Ovary (tissue), 3 donors: Measurements from ENCODE around the gene OSBPL1A.

Experiments
- CTCF ChIP-seq, 3 donors: fragments of 450-650 bp in 2 of 3; fragments of 200-600 bp in 1 of 3; IDR thresholded peaks; one replicate each; pipeline versions ENCODE4 v1.5.1 to v1.8.0; 2016 to 2022; ENCODE audit warnings: antibody characterized with exemption in 3 of 3, mild to moderate bottlenecking in 1 of 3
- EP300 ChIP-seq: sonication (generic); formaldehyde crosslinking; IDR thresholded peaks from one replicate; pipeline ENCODE4 v1.6.1; 2017; ENCODE audit warnings: antibody characterized with exemption
- POLR2A ChIP-seq: fragments of 450-650 bp; IDR thresholded peaks from one replicate; pipeline ENCODE4 v1.6.1; 2017; ENCODE audit warnings: antibody characterized with exemption, mild to moderate bottlenecking, moderate library complexity
- donor health status: DM: no; HTN: no; CAD: no.

GRCh38 chr18:24199372-24199962 lies 198.2 kb downstream of the OSBPL1A start:
- TF ChIP-seq CTCF (IDR thresholded peaks at IDR 0.05) = no peak
- no peak for TF ChIP-seq POLR2A
- no peak for TF ChIP-seq EP300
